HG03095 (cell line): ENCODE data around the gene EML3.
"Not testable (repeated sequence)": the region's sequence is repeated elsewhere in the genome, so short reads cannot be mapped to it uniquely, and the experiment has no call there.

Experiments
- ATAC-seq: cut with Tn5 transposase; IDR thresholded peaks from one replicate; pipeline ENCODE4 v1.9.1; 2021; ENCODE audit warnings: moderate library complexity; ENCODE audit not compliant: unreplicated experiment

Gene EML3

DNA sequence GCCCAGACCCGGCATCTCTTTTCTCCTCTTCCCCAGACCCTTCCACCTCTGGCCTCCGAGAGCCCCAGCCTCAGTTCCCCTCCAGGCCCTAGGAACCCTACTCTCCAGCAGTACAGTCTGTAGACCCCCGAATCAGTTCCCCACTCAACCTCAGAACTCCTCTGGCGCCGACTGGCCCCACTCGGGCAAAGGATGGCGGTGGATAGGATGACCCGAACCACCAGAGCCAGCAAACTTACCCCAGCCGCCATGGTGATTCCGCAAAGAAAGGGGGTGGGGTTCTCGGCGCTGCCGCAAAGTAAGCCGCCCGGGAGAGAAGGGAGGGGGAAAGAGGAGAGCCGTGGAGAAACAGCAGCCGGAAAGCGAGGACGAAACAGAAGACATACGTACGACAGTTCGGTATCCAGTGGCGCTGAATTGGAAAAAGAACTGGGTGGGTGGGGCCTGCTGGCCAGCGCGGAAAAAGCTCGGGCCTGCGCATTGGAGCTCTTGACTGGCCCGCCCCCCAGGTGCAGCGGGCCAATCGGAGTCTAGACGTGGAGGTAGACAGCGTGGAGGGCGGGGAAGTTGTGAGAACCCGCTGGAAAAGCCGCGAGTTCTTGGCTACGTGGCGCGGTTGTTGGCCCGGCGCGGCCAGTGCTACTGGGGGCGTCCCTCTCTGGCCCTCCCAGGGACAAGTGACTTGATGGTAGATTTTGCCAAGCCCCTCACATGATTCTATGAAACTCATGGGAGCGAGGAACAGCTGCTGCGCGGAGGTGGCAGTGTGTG is 38.8 kb downstream of the EML3 start, which contains the start of gene EEF1G:
Gene EEF1G (minus strand): TSS at position 300 of the 771 bp plus-strand sequence. CDS start 49 bp downstream, at position 251.
- peak; percentile 81 for ATAC-seq

- ATAC-seq = no peak
These were observed 39.5 kb downstream of the EML3 start for GRCh38 chr11:62573006-62573591.

- ATAC-seq = no peak
These were observed 40.1 kb downstream of the EML3 start for GRCh38 chr11:62572431-62572830.

DNA sequence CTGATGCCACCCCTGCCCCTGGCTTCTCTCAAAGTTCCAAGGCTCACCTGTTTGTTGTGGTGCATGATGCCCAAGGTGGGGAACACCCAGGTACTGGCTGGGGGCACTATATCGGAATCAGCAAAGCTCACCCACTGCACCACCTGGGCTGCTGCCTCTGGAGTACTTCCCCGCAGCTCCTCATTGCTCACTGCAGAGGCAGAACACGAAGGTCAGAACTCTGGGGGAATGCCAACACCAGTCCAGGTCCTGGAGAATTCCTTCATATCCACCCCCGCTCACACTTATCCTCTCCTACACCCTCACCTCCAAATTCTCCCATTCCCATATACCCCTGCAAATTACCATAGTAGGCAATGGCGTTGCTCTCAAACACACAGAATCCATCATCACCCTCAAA is 41.1 kb downstream of the EML3 start:
- not testable (repeated sequence) for ATAC-seq

DNA sequence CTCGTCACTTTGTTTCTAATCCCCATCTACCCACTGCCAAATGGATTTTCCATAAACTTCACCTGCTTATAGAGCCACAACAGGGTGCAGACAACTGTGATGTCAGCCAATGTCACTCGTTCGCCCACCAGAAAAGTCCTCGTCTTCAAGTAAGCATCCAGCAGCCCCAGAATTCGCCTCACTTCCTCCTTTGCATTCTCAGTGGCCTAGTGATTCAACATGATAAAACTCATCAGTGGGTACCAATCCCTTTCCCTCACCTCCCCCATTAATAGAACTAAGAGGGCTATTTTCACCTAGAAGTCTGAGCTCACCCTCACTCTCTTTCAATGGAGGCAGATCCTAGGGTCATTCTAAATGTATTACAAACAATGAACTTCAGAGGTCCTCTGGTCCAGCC is 41.7 kb downstream of the EML3 start:
- not testable (repeated sequence) for ATAC-seq

- no peak for ATAC-seq
These were observed 43.0 kb downstream of the EML3 start for GRCh38 chr11:62569611-62570010.

DNA sequence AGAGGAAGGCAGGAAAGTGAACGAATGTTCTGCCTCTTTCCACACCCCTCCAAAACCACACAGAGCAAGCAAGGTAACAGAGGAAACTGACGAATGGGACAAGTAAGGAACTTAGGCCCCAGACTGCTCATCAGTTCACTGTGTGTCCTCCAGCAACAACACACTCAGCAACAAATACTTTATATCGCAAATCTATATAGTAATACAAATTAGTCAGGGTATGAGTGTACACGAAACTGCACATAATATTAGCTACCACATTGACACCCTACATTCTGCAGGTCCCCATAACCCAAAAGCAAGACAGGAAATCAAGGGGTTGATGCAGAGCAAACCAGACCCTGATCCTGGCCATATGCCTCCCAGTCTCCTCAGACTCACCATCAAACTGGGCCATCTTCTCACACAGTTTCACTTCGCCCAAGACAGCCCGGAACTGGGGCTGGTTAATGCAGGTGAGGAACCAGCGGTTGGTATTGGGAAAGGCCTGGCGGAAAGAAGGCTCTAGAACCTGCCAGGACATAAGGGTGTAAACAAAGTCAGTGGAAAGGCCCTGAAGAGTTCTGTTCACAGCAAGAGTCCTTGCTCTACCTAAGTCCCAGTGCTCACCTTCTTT is 45.4 kb downstream of the EML3 start:
- no peak for ATAC-seq

DNA sequence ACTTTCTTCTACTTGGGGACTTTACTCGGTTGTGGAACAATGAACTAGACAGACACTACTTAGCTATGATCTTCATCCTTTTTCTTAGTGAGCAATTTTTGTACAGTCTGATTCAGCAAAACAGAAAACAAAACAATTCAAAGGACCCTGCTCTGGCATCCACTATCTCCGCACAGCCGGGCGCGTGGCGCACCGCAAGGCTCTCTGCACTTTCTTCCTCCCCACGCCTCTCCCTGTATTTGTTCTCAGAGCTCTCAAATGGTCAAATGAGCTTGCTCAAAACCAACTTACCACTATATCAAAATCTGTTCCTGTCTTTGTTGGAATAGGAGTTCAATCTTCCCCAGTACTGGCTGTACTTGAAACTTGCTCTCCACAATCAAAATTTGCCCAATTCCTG is 46.3 kb downstream of the EML3 start:
- no peak for ATAC-seq

DNA sequence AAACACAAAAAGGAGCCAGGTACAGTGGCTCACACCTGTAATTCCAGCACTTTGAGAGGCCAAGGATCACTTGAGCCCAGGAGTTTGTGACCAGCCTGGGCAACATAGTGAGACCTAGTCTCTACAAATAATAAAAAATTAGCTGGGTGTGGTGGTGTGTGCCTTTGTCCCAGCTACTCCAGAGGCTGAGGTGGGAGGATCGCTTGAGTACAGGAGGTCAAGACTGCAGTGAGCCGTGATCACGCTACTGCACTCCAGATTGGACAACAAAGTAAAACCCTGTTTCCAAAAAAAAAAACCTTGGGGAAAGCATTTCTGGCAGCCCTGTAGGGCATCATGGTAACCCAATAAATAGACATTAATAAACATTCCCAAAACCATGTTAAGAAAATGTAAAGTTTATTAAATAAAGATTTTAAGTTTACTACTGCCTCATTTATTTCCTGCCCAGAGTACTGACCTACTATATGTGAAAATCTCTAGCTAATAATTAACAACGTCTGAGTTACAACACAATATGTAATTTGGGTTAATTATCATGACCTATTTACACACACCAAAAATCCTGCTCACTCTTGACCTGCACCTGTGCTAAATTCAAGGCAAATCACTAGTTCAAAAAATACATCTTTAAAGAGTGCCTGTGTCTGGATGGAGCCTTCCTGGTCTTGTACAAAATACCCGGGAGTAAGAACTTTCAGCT is 47.3 kb downstream of the EML3 start:
- no peak for ATAC-seq

GRCh38 chr11:62561677-62562230 is 50.8 kb downstream of the EML3 start:
- not testable (repeated sequence) for ATAC-seq

DNA sequence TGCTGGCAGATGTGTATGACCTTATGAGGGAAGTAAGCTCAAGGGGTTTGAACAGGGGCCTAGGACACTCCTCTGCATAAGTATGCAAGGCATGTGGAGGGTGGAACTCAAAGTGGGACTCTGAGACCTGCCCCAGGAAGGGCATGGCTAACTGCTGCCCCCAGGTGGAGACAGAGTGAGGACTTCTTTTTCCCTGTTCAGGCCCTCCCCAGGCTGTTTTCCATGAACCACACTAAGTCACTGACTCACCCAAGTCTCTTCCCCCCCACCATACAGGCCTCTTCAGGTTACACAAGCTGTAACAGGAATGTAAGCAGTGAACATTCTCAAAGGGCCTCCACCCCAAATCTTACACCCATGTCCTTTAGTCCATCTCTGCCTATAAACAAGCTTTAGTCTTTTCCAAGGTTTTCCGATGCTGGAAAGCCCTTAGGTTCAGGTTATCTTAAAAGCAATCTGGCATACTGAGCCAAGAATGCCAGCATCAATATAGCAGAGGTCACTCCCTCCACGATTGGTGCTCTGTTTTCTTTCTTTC is 51.9 kb downstream of the EML3 start:
- ATAC-seq = no peak

- ATAC-seq = not testable (repeated sequence)
These were observed 52.9 kb downstream of the EML3 start for GRCh38 chr11:62559626-62560025.

DNA sequence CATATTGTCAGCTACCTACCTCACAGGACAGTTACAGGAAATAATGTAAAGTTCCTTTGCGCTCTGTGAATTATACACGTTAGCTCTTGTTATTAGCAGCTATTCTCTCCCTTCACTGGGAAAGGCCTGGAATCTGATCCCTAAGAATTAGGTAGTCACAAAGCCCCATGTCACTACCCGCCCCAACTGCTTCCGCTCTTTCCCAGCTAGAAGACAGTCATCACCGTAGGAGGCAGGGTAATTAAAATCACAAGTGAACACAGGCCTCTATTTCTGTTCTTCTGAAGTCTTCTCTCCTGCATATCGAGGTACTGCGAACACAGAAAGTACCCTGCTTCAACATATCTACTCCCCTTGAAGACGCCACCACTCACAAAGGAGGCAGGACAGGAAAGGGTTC is 53.4 kb downstream of the EML3 start:
- ATAC-seq = no peak

DNA sequence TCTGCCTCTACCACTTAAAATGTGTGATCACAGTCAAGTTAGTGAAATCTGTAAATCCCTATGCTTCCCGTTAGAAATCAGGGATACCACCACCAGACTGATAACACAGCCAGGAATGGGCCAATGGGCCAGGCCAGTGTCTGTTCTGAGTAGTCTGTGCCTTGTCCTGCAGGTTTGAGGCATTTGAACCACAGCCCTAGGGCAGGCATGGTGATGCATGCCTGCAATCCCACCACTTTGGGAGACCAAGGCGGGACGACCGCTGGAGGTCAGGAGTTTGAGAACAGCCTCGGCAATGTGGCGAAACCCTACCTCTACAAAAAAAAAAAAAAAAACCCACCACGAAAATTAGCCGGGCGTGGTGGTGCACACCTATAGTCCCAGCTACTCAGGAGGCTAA is 53.9 kb downstream of the EML3 start:
- no peak for ATAC-seq

DNA sequence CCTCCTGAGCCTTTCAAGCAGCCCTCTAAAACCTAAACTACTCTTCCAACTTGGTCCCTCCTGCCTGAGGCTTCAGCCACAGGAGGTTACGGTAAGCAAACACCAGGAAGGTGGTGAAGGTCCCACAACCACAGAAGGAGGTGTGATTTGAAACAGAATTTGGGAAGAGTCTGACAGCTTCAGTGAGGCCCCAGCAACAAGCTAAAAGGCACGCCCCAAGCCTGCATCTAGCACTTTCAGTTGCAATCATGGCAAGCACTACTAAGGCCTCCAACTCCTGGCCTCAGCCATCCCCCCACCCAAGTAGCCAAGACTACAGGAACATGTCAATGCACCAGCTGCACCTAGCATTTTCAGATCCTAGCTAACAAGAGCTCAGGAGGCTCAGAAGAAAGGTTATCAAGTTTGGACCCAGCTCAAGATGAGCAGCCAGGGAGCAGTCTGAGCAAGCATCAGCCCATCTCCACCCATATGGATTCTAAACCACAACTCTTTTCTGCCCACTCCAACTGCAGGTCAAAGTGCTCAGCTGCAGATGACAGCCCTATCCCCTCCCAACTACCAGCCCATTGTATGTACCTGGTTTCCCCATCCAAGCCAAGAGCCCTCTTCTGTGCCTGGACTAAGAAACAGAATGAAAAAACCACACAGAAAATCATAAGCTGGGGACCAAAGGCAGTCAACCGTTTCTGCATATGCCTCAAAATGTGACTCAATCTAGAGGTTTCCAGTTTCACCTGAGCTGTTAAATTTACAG is 55.5 kb downstream of the EML3 start:
- ATAC-seq = peak; percentile 35

- peak; percentile 30 for ATAC-seq
These were observed 56.3 kb downstream of the EML3 start for GRCh38 chr11:62556108-62556874.

- ATAC-seq = peak; percentile 27
These were observed 57.0 kb downstream of the EML3 start for GRCh38 chr11:62555464-62556107.

DNA sequence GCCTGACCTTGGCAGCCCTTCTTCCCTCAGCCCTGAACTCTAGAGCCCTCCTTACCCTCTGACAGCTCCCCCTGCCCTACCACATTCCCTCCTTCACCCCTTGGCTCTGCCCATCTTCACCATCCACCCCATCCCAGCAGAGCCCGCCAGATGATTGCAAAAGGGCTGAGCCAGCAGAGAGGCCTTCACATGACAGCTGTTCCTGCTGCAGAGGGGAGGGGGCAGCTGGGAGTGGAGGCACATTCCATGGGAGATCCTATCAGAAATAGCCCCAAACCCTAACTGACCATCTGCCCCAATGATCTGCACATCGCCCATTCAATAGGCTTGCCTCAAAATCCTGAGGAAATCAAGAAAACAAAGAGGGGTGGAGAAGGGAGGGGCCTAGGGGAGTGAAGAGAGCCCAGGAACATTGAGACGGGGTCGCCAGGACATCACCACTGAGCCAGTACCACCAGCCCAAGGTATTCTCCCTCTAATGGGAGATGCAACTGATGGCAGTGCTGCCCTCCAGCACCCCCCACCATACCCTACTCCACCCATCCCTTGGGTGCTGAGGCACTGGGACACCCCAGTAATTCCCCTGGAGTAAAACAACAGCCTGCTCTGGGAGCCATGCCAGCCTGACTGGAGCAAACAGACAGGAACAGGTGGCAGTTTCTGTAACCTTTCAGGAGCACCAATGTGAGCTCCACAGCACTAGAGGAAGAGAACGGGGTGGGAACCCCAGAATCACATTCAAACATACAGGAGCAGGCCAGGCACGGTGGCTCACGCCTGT is 58.0 kb downstream of the EML3 start:
- ATAC-seq = no peak
